Activated T-cell treated with anti-CD3 and anti-CD28 coated beads, Interleukin-2, amount 50 U/mL, for 72 hours (primary cell): ENCODE results near the gene DIRAS1. TPM values are rescaled to one million over a fixed set of nuclear protein-coding genes. Genes with fewer than 3 reads are reported as not detected.

Source experiments
- ATAC-seq, 2 donors: fragments of 150-1000 bp; cut with Tn5 transposase; replicated peaks in 1 of 2; 2 replicates each; pipeline ENCODE4 v1.10.0; 2021; ENCODE audit warnings: moderate library complexity in 2 of 2, mild to moderate bottlenecking in 1 of 2
- DNase-seq, 2 donors: peaks; one replicate each; pipeline ENCODE4 v3.0.0; 2021 to 2022; ENCODE audit warnings: mixed read lengths in 1 of 2
- H3K27ac Mint-ChIP-seq: one replicate; pipeline ENCODE4 v1.8.0; 2022; ENCODE audit warnings: mild to moderate bottlenecking, moderate library complexity, mixed read lengths
- H3K27me3 Mint-ChIP-seq: one replicate; pipeline ENCODE4 v1.8.0; 2022; ENCODE audit warnings: low read depth, mixed read lengths
- H3K36me3 Mint-ChIP-seq, 2 donors: one replicate each; pipeline ENCODE4 v1.8.0; 2022; ENCODE audit warnings: mixed read lengths in 2 of 2, mild to moderate bottlenecking in 1 of 2; ENCODE audit not compliant: insufficient read depth in 2 of 2
- H3K4me1 Mint-ChIP-seq: one replicate; pipeline ENCODE4 v1.8.0; 2022; ENCODE audit warnings: low read depth, mixed read lengths
- H3K4me3 Mint-ChIP-seq, 2 donors: one replicate each; pipeline ENCODE4 v1.8.0; 2022; ENCODE audit warnings: mild to moderate bottlenecking in 2 of 2, mixed read lengths in 2 of 2, moderate library complexity in 2 of 2
- H3K9me3 Mint-ChIP-seq, 2 donors: one replicate each; pipeline ENCODE4 v1.8.0; 2022; ENCODE audit warnings: mixed read lengths in 2 of 2
- total RNA-seq, 2 donors: library from RNA; stranded (reverse); gene quantifications; one replicate each; pipeline ENCODE4 v1.2.3, GENCODE V29; 2022

Gene DIRAS1
- total RNA-seq, 2 donors from 2014 or later: 0.32 to 0.55 TPM

- Mint-ChIP-seq H3K27ac (no peak overlapping the region), H3K4me3 (no peak overlapping the region), H3K4me1 (no peaks in the 10 kb centered on the region), H3K36me3 (no peaks in the 10 kb centered on the region), H3K9me3 (no peaks in the 10 kb centered on the region), H3K27me3 (peaks cover 20% of the 10 kb centered on the region)
- ATAC-seq: no peak
- DNase-seq: no peak
Observed at GRCh38 chr19:2728783-2729387, 7.7 kb upstream of the DIRAS1 start.

- H3K9me3 Mint-ChIP-seq: no peaks in the 10 kb centered on the region
- H3K4me3 Mint-ChIP-seq: no peak overlapping the region
- no peak overlapping the region for H3K27ac Mint-ChIP-seq
- H3K27me3 Mint-ChIP-seq: peaks cover 20% of the 10 kb centered on the region
- no peaks in the 10 kb centered on the region for H3K4me1 Mint-ChIP-seq
- H3K36me3 Mint-ChIP-seq: no peaks in the 10 kb centered on the region
- DNase-seq (no peak), ATAC-seq (no peak)
Observed at GRCh38 chr19:2727640-2727944, 6.4 kb upstream of the DIRAS1 start.

DNA sequence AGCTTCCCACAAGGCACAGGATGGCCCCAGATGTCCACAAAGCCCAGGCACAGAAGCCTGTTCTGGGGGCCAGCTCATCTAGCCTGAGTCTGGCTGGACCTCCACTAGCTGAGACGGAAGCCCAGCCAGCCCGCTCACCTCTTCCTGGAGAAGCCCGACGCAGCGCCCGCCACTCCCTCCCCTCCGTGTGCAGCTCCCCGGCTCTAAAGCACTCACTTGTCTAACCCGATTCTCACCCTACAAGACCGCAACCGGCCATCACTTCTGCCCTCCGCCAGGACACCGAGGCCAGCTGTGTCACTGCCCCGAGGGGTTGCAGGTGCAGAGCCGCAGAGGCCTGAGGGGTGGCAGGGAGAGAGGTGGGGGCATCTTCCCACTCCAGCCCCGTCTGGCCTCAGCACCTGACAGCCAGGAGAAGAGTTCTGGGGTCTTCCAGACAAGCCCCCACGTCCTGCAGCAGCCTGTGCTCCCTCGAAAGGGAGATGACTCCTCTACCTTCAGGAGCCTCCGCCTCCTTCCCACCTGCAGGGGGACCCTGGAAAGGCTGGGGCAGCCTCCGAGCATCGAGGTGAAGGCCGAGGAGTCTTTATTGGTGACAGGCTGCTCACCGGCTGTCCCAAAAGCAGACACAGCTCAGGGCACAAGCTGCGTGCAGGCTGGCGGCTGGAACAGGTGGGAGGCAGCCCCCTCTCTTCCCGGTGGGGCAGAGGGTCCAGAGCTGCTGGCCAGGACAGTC is 5.9 kb upstream of the DIRAS1 start:
- Mint-ChIP-seq H3K27me3 (peaks cover 20% of the 10 kb centered on the region), H3K4me1 (no peaks in the 10 kb centered on the region), H3K4me3 (no peak overlapping the region), H3K9me3 (no peaks in the 10 kb centered on the region), H3K27ac (no peak overlapping the region), H3K36me3 (no peaks in the 10 kb centered on the region)
- DNase-seq (no peak), ATAC-seq (peak; percentile 17 to 25)

GRCh38 chr19:2726160-2726855 is 5.1 kb upstream of the DIRAS1 start:
- Mint-ChIP-seq H3K9me3 (no peaks in the 10 kb centered on the region), H3K36me3 (no peaks in the 10 kb centered on the region), H3K27ac (no peak overlapping the region), H3K4me3 (no peak overlapping the region), H3K27me3 (peaks cover 20% of the 10 kb centered on the region), H3K4me1 (no peaks in the 10 kb centered on the region)
- ATAC-seq: no peak
- no peak for DNase-seq

DNA sequence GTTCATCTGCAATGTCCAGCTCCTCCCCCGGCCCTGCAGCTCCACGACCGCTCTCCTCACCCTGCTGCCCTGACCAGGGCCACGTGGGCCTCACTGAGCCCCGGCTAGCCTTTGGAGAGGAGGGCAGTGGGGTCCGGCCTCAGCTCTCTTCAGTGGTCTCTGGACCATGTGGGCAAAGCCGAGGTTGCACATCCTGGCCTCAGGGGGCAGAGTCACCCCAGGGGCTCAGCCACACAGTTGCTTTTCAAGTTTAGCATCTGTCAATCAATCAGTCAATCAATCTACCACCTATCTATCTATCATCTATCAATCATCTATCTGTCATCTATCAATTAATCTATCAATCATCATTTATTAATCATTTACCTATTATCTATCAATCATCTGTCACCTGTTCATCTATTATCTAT is 3.0 kb upstream of the DIRAS1 start:
- no peak overlapping the region for H3K27ac Mint-ChIP-seq
- H3K36me3 Mint-ChIP-seq: no peaks in the 10 kb centered on the region
- H3K9me3 Mint-ChIP-seq: no peaks in the 10 kb centered on the region
- H3K4me3 Mint-ChIP-seq: no peak overlapping the region
- DNase-seq (no peak), ATAC-seq (no peak)
- H3K4me1 Mint-ChIP-seq: peaks cover 4% of the 10 kb centered on the region
- H3K27me3 Mint-ChIP-seq: peaks cover 27% of the 10 kb centered on the region

- ATAC-seq (no peak), DNase-seq (no peak)
- H3K27me3 Mint-ChIP-seq: peaks cover 27% of the 10 kb centered on the region
- H3K9me3 Mint-ChIP-seq: no peaks in the 10 kb centered on the region
- H3K27ac Mint-ChIP-seq: no peak overlapping the region
- H3K4me1 Mint-ChIP-seq: peaks cover 4% of the 10 kb centered on the region
- no peaks in the 10 kb centered on the region for H3K36me3 Mint-ChIP-seq
- no peak overlapping the region for H3K4me3 Mint-ChIP-seq
Observed at GRCh38 chr19:2723747-2724146, 2.6 kb upstream of the DIRAS1 start.

GRCh38 chr19:2723345-2723715 is 2.2 kb upstream of the DIRAS1 start:
- Mint-ChIP-seq H3K27me3 (peaks cover 27% of the 10 kb centered on the region), H3K4me1 (peaks cover 4% of the 10 kb centered on the region), H3K36me3 (no peaks in the 10 kb centered on the region), H3K9me3 (no peaks in the 10 kb centered on the region), H3K27ac (no peak overlapping the region), H3K4me3 (no peak overlapping the region)
- no peak for ATAC-seq
- no peak for DNase-seq

GRCh38 chr19:2722541-2723344 is 1.6 kb upstream of the DIRAS1 start:
- H3K27ac Mint-ChIP-seq: no peak overlapping the region
- peak overlapping the region in 1 of 2 donors; percentile 30 for H3K4me3 Mint-ChIP-seq
- H3K9me3 Mint-ChIP-seq: no peaks in the 10 kb centered on the region
- H3K36me3 Mint-ChIP-seq: no peaks in the 10 kb centered on the region
- DNase-seq: no peak
- no peak for ATAC-seq
- H3K27me3 Mint-ChIP-seq: peaks cover 27% of the 10 kb centered on the region
- peaks cover 4% of the 10 kb centered on the region for H3K4me1 Mint-ChIP-seq

GRCh38 chr19:2721570-2722540 is 683 bp upstream of the DIRAS1 start:
- peaks cover 22% of the 10 kb centered on the region for H3K27me3 Mint-ChIP-seq
- H3K9me3 Mint-ChIP-seq: no peaks in the 10 kb centered on the region
- ATAC-seq: no peak
- DNase-seq: no peak
- H3K36me3 Mint-ChIP-seq: no peaks in the 10 kb centered on the region
- H3K4me3 Mint-ChIP-seq: peak overlapping the region; percentile 51 to 62
- peaks cover 4% of the 10 kb centered on the region for H3K4me1 Mint-ChIP-seq
- H3K27ac Mint-ChIP-seq: no peak overlapping the region

DNA sequence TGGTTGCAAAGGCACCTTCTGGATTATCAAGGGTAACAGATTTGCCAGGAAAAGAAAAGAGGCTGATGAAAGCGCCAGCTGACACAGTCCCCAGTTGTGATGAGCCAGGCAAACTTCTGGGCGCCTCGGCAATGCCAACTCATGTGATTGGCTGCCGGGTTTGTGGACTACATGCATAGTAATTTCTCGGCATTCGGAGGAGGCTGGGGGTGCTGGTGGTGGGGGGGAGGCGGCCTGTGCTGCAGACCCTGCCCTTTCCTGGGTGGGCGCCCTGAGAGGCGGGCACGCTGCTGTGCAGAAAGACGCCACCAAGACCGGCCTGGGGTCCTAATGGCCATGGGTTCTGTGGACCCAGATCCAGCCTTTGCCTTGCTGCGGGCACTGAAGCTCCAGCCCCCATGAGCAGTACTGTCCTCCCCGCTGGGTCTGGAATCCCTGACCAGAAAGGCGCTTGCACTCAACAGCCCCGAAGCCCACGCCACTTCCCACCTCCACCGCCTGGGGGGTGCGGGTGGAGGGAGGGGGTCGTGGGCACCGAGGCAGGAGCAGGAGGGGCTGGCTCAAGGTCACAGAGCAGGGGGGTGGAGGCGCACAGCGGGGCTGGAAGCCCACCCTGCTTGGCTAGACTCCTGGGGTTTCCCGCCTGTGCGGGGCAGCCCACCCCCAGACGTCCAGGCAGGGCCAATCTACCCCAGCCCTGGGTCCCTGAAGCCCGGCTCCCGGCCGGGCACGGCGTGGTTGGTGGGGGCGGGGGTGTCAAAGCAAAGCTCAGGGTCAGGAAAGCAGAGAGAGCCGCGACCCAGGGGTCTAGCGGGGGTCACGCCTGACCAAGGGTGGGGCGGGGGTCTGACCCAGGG is 1.0 kb downstream of the DIRAS1 start:
- H3K9me3 Mint-ChIP-seq: peaks cover 4% of the 10 kb centered on the region in 2 donors
- DNase-seq (no peak), ATAC-seq (peak in 1 of 2 donors; percentile 33)
- peaks cover 15% of the 10 kb centered on the region for H3K27me3 Mint-ChIP-seq
- H3K36me3 Mint-ChIP-seq: peaks cover 0 to 5% of the 10 kb centered on the region in 2 donors
- H3K4me3 Mint-ChIP-seq: peak overlapping the region; percentile 51 to 52
- no peak overlapping the region for H3K27ac Mint-ChIP-seq
- peaks cover 4% of the 10 kb centered on the region for H3K4me1 Mint-ChIP-seq

GRCh38 chr19:2719232-2719735 is 1.9 kb downstream of the DIRAS1 start:
- peak overlapping the region in 1 of 2 donors; percentile 50 for H3K4me3 Mint-ChIP-seq
- no peak for ATAC-seq
- peaks cover 2 to 7% of the 10 kb centered on the region in 2 donors for H3K36me3 Mint-ChIP-seq
- H3K27me3 Mint-ChIP-seq: peaks cover 10% of the 10 kb centered on the region
- peaks cover 5 to 6% of the 10 kb centered on the region in 2 donors for H3K9me3 Mint-ChIP-seq
- no peak overlapping the region for H3K27ac Mint-ChIP-seq
- no peak for DNase-seq
- peaks cover 4% of the 10 kb centered on the region for H3K4me1 Mint-ChIP-seq
